ENCODE data around the gene SUMO2. TPM values are rescaled to one million over a fixed set of nuclear protein-coding genes. Genes with fewer than 3 reads are reported as not detected.

SUMO2 gene
- polyA plus RNA-seq, 1 donor (not counting 4 experiments of a cell fraction or from before 2014, with no cell fraction given) = 393 TPM

GRCh38 chr17:75231071-75231470 lies 48.3 kb upstream of the SUMO2 start:
- dilution Hi-C loops (cut with MboI; ENCODE audit: extremely low pct_ligation_motif_present, low sequenced_read_pairs) = no loop called here
- TF ChIP-seq EZH2 (IDR thresholded peaks at IDR 0.05; ENCODE audit: low read length) (no peak), CTCF (optimal IDR thresholded peaks at IDR 0.05 in 1 of 3, IDR thresholded peaks at IDR 0.05 in 1 of 3, conservative IDR thresholded peaks at IDR 0.05 in 1 of 3; ENCODE audit: extremely low read depth in 1 of 3, insufficient read depth in 2 of 3, low read length in 3 of 3) (no peak)
- H3K9me1 ChIP-seq (ENCODE audit: control insufficient read depth, extremely low read depth, insufficient read depth, low read length) = no peaks in the 10 kb centered on the region
- H3K4me3 ChIP-seq (ENCODE audit: control insufficient read depth in 2 of 3, extremely low read depth in 1 of 3, insufficient read depth in 2 of 3, low read depth in 1 of 3, low read length in 3 of 3) = no peak overlapping the region
- H3K27ac ChIP-seq (ENCODE audit: control insufficient read depth, insufficient read depth, low read length) = no peak overlapping the region
- DNase-seq (ENCODE audit: low read depth, low spot score) (no peak), FAIRE-seq (no peak)
- peaks cover 43 to 62% of the 10 kb centered on the region in 2 experiments for H3K36me3 ChIP-seq (ENCODE audit: control insufficient read depth in 2 of 2, extremely low read depth in 1 of 2, insufficient read depth in 2 of 2, low read length in 2 of 2)
- no peaks in the 10 kb centered on the region for H3K79me2 ChIP-seq (ENCODE audit: control insufficient read depth, insufficient read depth, low read length)
- no peak overlapping the region for H3K4me2 ChIP-seq (ENCODE audit: control insufficient read depth, extremely low read depth, insufficient read depth, low read depth, low read length)
- H2AFZ ChIP-seq (ENCODE audit: control insufficient read depth, low read length) = no peak overlapping the region
- H4K20me1 ChIP-seq (ENCODE audit: control insufficient read depth, extremely low read depth, insufficient read depth, low read length) = no peaks in the 10 kb centered on the region
- no peaks in the 10 kb centered on the region for H3K4me1 ChIP-seq (ENCODE audit: control insufficient read depth, extremely low read depth, insufficient read depth, low read length)
- H3K9ac ChIP-seq (ENCODE audit: control insufficient read depth, extremely low read depth, insufficient read depth, low read length) = no peak overlapping the region
- no peaks in the 10 kb centered on the region for H3K9me3 ChIP-seq (ENCODE audit: control insufficient read depth, low read depth, low read length)
- H3K27me3 ChIP-seq (ENCODE audit: control insufficient read depth, extremely low read depth, insufficient read depth, low read length) = no peaks in the 10 kb centered on the region

DNA sequence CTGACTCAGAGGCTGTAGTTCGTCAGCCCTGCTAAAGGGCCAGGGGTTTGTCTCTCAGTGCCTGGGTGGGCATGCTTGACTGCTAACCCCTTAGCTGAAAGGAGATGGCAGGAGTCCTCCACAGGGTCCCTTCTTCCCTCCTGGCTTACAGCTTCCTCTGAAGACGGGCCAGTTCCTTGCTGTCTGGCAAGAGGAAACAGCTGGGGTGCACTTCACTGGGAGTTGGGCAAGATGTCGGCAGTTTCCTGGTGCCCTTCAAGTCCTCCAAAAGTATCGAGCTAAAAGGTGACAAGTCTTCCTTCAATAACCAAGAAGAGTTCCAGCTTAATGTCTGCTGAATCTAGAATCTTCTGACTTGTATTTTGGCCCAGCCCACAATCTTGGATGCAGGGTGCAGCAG lies 46.1 kb upstream of the SUMO2 start:
- H3K36me3 ChIP-seq (ENCODE audit: control insufficient read depth in 2 of 2, extremely low read depth in 1 of 2, insufficient read depth in 2 of 2, low read length in 2 of 2) = peaks cover 48 to 55% of the 10 kb centered on the region in 2 experiments

More for the DNA sequence above, 46.1 kb upstream of the SUMO2 start:
- DNase-seq (ENCODE audit: low read depth, low spot score) = no peak
- H2AFZ ChIP-seq (ENCODE audit: control insufficient read depth, low read length) = no peak overlapping the region
- dilution Hi-C loops (cut with MboI; ENCODE audit: extremely low pct_ligation_motif_present, low sequenced_read_pairs) = no loop called here
- no peaks in the 10 kb centered on the region for H3K4me1 ChIP-seq (ENCODE audit: control insufficient read depth, extremely low read depth, insufficient read depth, low read length)
- no peaks in the 10 kb centered on the region for H3K9me1 ChIP-seq (ENCODE audit: control insufficient read depth, extremely low read depth, insufficient read depth, low read length)
- H3K4me3 ChIP-seq (ENCODE audit: control insufficient read depth in 2 of 3, extremely low read depth in 1 of 3, insufficient read depth in 2 of 3, low read depth in 1 of 3, low read length in 3 of 3) = no peak overlapping the region
- no peak overlapping the region for H3K27ac ChIP-seq (ENCODE audit: control insufficient read depth, insufficient read depth, low read length)
- no peak overlapping the region for H3K9ac ChIP-seq (ENCODE audit: control insufficient read depth, extremely low read depth, insufficient read depth, low read length)
- no peaks in the 10 kb centered on the region for H3K27me3 ChIP-seq (ENCODE audit: control insufficient read depth, extremely low read depth, insufficient read depth, low read length)
- no peaks in the 10 kb centered on the region for H3K79me2 ChIP-seq (ENCODE audit: control insufficient read depth, insufficient read depth, low read length)
- H3K9me3 ChIP-seq (ENCODE audit: control insufficient read depth, low read depth, low read length) = no peaks in the 10 kb centered on the region
- no peak for FAIRE-seq
- H4K20me1 ChIP-seq (ENCODE audit: control insufficient read depth, extremely low read depth, insufficient read depth, low read length) = no peaks in the 10 kb centered on the region
- no peak overlapping the region for H3K4me2 ChIP-seq (ENCODE audit: control insufficient read depth, extremely low read depth, insufficient read depth, low read depth, low read length)
- no peak for TF ChIP-seq CTCF (optimal IDR thresholded peaks at IDR 0.05 in 1 of 3, IDR thresholded peaks at IDR 0.05 in 1 of 3, conservative IDR thresholded peaks at IDR 0.05 in 1 of 3; ENCODE audit: extremely low read depth in 1 of 3, insufficient read depth in 2 of 3, low read length in 3 of 3)
- TF ChIP-seq EZH2 (IDR thresholded peaks at IDR 0.05; ENCODE audit: low read length) = no peak
